HepG2 (cell line): Measurements from ENCODE around the gene ZNF683. TPM values are rescaled to one million over a fixed set of nuclear protein-coding genes. Genes with fewer than 3 reads are reported as not detected.

Experiments
- ARID5B ChIP-seq: IDR thresholded peaks from 2 replicates; pipeline ENCODE4 v1.4.0; 2020; ENCODE audit warnings: mild to moderate bottlenecking, missing genetic modification reagents
- CTCF ChIP-seq: sonication (generic); formaldehyde crosslinking; IDR thresholded peaks from 2 replicates; pipeline ENCODE4 v1.5.0; 2020; ENCODE audit warnings: mild to moderate bottlenecking, missing genetic modification reagents, moderate library complexity
- ERF ChIP-seq: IDR thresholded peaks from 2 replicates; pipeline ENCODE4 v1.6.1; 2018; ENCODE audit warnings: missing biosample characterization, missing genetic modification reagents
- EZH2 ChIP-seq: conservative IDR thresholded peaks from 2 replicates; pipeline ENCODE4 v1.6.1; 2012; ENCODE audit warnings: mild to moderate bottlenecking, low read depth, low read length, moderate library complexity
- KDM4B ChIP-seq: sonication (generic); formaldehyde crosslinking; IDR thresholded peaks from 2 replicates; pipeline ENCODE4 v1.4.0; 2020; ENCODE audit warnings: missing genetic modification reagents
- NR2F6 ChIP-seq, 2 experiments: IDR thresholded peaks; 2 replicates each; pipeline ENCODE4 v1.6.1; 2016; ENCODE audit warnings: antibody characterized with exemption in 1 of 2, mild to moderate bottlenecking in 1 of 2
- POLR2A ChIP-seq, 2 experiments: IDR thresholded peaks; 2 replicates each; pipeline ENCODE4 v1.6.1; 2011; ENCODE audit warnings: low read depth in 2 of 2, low read length in 2 of 2, mild to moderate bottlenecking in 1 of 2, moderate library complexity in 1 of 2; ENCODE audit not compliant: insufficient read depth in 1 of 2
- RARA ChIP-seq: IDR thresholded peaks from 2 replicates; pipeline ENCODE4 v1.6.1; 2016; ENCODE audit warnings: missing genetic modification reagents, missing compliant biosample characterization
- SOX5 ChIP-seq: IDR thresholded peaks from 2 replicates; pipeline ENCODE4 v1.6.1; 2016; ENCODE audit warnings: borderline replicate concordance
- TFE3 ChIP-seq: IDR thresholded peaks from 2 replicates; pipeline ENCODE4 v1.6.1; 2016
- ZNF143 ChIP-seq: sonication (generic); formaldehyde crosslinking; IDR thresholded peaks from 2 replicates; pipeline ENCODE4 v1.4.0; 2020; ENCODE audit warnings: missing genetic modification reagents
- ZNF292 ChIP-seq: sonication (generic); formaldehyde crosslinking; IDR thresholded peaks from 2 replicates; pipeline ENCODE4 v1.8.1; 2022; ENCODE audit warnings: mild to moderate bottlenecking, low read depth, missing genetic modification reagents, borderline replicate concordance
- ZNF362 ChIP-seq: sonication (generic); formaldehyde crosslinking; IDR thresholded peaks from 2 replicates; pipeline ENCODE4 v1.4.0; 2020; ENCODE audit warnings: missing genetic modification reagents, mild to moderate bottlenecking, borderline replicate concordance
- ZNF441 ChIP-seq: sonication (generic); formaldehyde crosslinking; IDR thresholded peaks from 2 replicates; pipeline ENCODE4 v1.7.0; 2021; ENCODE audit warnings: missing genetic modification reagents, borderline replicate concordance
- ZNF451 ChIP-seq: sonication (generic); formaldehyde crosslinking; IDR thresholded peaks from 2 replicates; pipeline ENCODE4 v1.5.0; 2020; ENCODE audit warnings: mild to moderate bottlenecking, missing genetic modification reagents
- ZNF503 ChIP-seq: sonication (generic); formaldehyde crosslinking; IDR thresholded peaks from 2 replicates; pipeline ENCODE4 v1.4.0; 2020; ENCODE audit warnings: missing genetic modification reagents
- ZNF557 ChIP-seq: sonication (generic); formaldehyde crosslinking; IDR thresholded peaks from 2 replicates; pipeline ENCODE4 v1.4.0; 2020; ENCODE audit warnings: missing genetic modification reagents
- ZNF562 ChIP-seq: sonication (generic); formaldehyde crosslinking; IDR thresholded peaks from 2 replicates; pipeline ENCODE4 v1.8.0; 2022; ENCODE audit warnings: missing genetic modification reagents, borderline replicate concordance
- polyA plus RNA-seq, 8 experiments: library from polyadenylated mRNA; depleted of rRNA in 3 of 8; stranded (reverse) in 7 of 8; unstranded in 1 of 8; fragments of >200 nt; fragmentation: Illumina TruSeq in 4 of 8; extraction: Trizol in 4 of 8; gene quantifications; 2 replicates each; pipeline versions ENCODE4 v1.2.1 to v1.2.3, GENCODE V29; 2011 to 2016; ENCODE audit warnings: low read depth in 4 of 8, missing spikeins in 1 of 8, mixed read lengths in 1 of 8; ENCODE audit not compliant: insufficient read depth in 1 of 8
- total RNA-seq, 5 experiments: library from RNA; depleted of rRNA; stranded (reverse); fragments of >200 nt; fragmentation: Illumina TruSeq; extraction: Trizol; gene quantifications; 2 replicates each; pipeline ENCODE4 v1.2.3, GENCODE V29; 2016; ENCODE audit warnings: low read depth in 1 of 5

The ZNF683 gene
- total and polyA plus RNA-seq, 2 of the 13 experiments (the other 11 are each of a cell fraction or from before 2014, with no cell fraction given): not detected

GRCh38 chr1:26363549-26364448 lies 8.8 kb downstream of the ZNF683 start (continued):
- peak; percentile 55; the same call in 1 of the 2 replicates for TF ChIP-seq ARID5B (CRISPR knock-in tag)
- TF ChIP-seq ERF (CRISPR knock-in tag): peak; percentile 48; the same call in 1 of the 2 replicates
- no peak for TF ChIP-seq POLR2A (IDR thresholded peaks at IDR 0.05; ENCODE audit: insufficient read depth in 1 of 2, low read depth in 2 of 2, low read length in 2 of 2)
- TF ChIP-seq KDM4B: peak; percentile 26; the same call in 1 of the 2 replicates
- TF ChIP-seq ZNF362 (CRISPR knock-in tag): peak; percentile 48; the same call in 1 of the 2 replicates
- 0 out of 2 replicates have a peak, but pooled peaks have one; percentile 25 for TF ChIP-seq ZNF451
- TF ChIP-seq ZNF143 (CRISPR knock-in tag): 0 out of 2 replicates have a peak, but pooled peaks have one; percentile 44
- TF ChIP-seq CTCF (CRISPR knock-in tag): peak; percentile 95
- peak; percentile 60; the same call in 1 of the 2 replicates for TF ChIP-seq ZNF441
- no peak for TF ChIP-seq ZNF503
- no peak for TF ChIP-seq TFE3 (CRISPR knock-in tag)
- TF ChIP-seq ZNF292 (CRISPR knock-in tag): 0 out of 2 replicates have a peak, but pooled peaks have one; percentile 27
- TF ChIP-seq ZNF562 (CRISPR knock-in tag): no peak
- TF ChIP-seq RARA: no peak
- no peak for TF ChIP-seq EZH2
- no peak for TF ChIP-seq ZNF557 (CRISPR knock-in tag)
- TF ChIP-seq SOX5 (CRISPR knock-in tag): peak; percentile 33; the same call in 1 of the 2 replicates
- no peak for TF ChIP-seq NR2F6 (IDR thresholded peaks at IDR 0.05)
- peak; percentile 39; the same call in 1 of the 2 replicates for TF ChIP-seq NR2F6 (CRISPR knock-in tag; IDR thresholded peaks at IDR 0.05)
